HS-5 (cell line): ENCODE measurements around the gene HIPK2.
"Not testable (repeated sequence)": the region's sequence is repeated elsewhere in the genome, so short reads cannot be mapped to it uniquely, and the experiment has no call there.

Experiments
- DNase-seq: peaks from one replicate; pipeline ENCODE4 v3.0.0-alpha.2; 2012; ENCODE audit warnings: low read depth

Gene HIPK2

DNA sequence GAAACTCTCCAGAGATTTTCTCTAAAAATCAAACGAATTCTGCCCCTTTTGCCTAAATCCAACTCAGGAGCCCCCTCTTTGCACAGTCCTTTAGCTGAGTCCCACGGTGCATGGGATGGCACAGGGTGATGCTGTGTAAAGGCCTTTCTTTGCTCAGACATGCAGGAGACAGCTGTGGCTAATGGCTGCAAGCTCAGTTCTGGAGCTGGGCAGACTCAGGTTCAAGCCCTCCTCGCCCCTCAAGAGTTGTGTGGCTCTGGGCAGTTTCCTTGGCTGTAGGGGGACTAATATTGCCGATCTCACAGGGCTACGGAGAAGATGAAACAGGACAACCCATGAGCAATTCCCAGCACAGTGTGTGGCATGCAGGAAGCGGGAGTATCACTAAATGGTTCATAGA, 211.7 kb downstream of the HIPK2 start:
- DNase-seq, result no peak

DNA sequence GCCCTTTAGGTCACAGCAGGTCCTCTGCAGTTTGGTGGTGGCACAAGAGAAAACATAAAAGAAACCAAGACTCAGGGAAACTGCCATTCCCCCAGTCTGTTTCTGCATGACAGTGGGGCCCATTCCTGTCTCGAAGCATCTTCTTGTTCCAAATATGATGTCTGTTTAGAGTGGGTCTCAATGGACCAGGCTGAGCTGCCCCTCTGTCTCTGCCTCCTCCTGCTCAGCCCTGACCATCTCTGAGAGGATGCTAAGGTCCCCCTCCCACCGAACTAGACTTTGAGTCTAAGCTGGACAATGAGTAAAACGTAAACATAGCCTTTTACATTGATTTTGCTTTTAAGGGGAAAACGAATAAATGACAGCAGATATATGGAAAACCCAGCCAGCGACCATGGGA, 213.9 kb downstream of the HIPK2 start:
- no peak for DNase-seq

DNA sequence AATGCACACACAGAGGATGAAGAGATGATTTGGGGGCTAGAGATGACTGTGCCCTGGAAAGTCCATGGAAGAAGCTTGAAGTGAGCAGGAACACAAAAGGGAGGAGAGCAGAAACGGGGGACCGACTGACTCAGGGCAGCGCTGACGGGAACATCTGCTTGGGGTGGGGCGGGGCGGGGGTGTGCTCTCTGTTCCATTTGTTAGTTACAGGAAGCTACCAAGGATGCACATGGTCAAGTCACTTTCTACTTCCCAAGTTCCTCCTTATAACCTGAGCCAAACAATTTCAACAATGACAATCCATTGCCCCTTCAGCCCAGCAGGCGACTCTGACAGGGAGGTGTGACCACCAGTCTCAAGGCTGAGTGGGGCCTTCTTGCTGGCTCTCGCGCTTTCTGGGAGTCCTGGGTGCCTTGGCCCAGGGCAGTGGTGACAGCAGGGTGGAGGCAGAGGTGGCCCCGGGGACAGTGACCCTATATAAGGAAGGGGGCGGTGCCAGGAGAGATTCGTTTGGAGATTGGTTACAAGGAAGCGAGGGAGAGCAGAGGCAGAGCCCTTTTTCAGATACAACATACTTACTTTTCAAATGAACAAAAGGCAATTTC, 214.7 kb downstream of the HIPK2 start:
- no peak for DNase-seq

DNA sequence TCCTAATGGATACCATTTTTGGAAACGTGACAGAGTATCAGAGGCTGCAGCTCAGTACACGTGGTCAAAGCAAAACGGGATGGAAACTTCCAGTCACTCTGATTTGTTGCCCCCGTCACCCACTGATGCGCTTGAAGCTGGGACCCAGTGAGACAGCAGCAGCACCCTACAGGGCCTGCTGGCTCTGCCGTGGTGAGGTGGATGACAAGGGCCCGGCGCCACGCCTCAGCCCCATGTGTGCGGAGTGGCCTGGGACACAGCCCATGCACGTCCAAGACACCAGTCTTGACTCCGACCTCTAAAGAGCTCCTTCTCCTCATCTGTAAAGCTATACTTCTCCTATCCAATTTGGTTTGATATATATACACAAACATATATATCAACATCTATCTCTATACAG, 215.3 kb downstream of the HIPK2 start:
- no peak for DNase-seq

DNA sequence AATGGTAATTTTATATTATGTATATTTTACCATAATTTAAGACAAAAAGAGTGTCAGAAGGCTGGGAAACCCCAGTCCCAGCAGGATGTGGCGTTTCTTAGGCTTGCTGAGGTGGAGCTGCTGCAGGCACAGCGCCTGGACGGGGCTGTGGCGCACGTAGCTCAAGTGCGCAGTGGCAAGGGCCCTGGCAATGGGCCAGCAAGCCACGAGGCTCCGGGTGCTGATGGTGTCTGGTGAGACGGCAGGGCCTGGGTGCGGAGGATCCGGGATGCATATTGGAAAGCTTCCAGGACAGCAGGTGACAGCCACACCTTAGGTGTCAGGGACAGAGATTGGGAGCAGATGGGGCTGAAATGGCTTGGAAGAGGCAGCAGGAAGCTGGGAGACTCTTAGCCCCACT, 217.1 kb downstream of the HIPK2 start:
- DNase-seq, result no peak

DNA sequence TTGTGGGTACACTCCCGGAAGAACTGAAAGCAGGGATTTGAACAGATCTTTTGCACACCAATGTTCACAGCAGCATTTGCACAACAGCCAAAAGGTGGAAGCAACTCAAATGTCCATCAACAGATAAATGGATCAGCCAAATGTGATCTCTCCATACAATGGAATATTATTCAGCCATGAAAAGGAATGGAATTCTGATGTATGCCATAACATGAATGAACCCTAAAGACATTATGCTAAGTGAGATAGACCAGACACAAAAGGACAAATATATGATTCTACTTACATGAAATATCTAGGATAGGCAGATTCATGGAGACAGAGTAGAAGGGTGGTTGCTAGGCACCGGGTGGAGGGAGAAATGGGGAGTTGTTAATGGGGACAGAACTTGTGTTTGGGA, 217.6 kb downstream of the HIPK2 start:
- DNase-seq, result no peak

DNA sequence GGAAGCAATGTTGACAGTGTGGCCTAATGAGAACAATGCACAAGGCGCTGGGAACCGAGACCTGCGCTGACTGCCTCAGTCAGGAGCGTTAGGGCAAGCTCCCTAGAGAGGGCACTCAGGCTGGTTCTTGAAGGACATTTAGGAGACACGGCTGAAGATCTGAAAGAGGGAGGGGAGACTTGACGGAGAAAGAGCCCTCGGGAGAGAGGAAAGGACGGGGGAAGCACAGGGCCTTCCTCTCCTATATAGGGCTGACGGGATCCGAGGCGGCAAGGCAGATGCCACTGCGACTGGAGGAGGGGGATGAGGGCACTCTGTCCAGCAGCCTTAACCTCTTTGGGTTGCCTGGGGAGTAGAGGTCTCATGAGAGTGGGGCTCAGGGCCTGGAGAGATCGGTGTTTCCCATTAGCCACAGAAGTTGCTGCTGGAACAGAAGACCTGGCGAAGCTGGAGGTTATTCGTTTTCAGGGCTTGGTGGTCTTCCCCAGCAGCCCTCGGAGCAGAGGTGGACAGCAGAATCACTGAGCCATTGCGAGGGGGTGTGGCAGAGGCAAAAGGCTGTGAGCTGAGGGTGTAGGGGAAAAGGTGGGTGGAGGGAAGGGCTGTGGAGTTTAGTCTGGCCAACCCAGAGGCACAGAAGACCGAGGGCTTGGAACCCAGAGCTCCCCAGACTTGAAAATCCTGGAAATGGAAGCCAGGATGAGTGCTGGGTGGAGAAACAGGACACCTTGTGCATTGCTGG, 218.3 kb downstream of the HIPK2 start:
- no peak for DNase-seq

DNA sequence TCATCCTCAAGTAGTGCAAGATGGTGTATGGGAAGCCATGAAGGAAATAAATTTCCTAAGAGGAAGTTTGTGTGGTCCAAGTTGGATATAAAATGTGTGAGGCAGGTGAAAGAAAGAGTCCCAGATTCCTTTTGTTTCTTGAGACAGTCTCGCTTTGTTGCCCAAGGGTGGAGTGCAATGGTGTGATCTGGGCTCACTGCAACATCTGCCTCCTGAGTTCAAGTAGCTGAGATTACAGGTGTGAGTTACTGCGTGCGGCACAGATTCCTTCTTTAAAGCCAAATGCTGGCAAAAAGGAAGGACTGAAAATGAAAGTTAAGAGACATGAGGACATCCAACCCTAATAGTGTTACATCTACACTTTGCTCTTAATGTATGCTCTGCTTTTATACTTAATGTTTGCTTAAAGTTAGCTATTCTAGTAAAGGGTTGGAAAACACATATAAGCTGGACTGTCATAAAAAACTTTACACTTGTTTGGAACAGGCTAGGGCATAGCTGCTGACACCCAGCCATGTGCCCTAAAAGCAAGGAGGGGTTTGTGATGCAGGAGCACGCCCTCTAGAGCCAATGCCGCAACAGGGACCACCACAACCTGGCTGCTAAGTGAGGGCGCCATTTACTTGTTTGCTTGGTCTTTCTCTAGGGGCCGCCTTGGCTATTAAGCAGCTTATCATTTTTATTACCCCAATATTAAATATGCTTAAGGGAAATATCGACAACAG, 219.8 kb downstream of the HIPK2 start:
- no peak for DNase-seq

DNA sequence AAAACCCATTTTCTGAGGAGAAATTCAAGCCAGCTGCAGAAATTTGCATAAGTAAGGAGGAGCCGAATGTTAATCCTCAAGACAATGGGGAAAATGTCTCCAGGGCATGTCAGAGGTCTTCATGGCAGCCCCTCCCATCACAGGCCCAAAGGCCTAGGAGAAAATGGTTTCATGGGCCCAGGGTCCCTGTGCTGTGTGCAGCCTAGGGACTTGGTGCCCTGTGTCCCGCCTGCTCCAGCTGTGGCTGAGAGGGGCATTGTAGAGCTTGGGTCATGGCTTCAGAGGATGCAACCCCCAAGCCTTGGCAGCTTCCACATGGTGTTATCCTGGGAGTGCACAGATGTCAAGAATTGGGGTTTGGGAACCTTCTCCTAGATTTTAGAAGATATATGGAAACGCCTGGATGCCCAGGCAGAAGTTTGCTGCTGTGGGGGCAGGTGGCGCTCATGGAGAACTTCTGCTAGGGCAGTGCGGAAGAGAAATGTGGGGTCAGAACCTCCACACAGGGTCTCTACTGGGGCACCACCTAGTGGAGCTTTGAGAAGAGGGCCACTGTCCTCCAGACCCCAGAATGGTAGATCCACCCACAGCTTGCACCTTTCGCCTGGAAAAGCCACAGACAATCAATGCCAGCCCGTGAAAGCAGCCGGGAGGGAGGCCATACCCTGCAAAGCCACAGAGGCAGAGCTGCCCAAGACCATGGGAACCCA, 223.7 kb downstream of the HIPK2 start:
- not testable (repeated sequence) for DNase-seq

DNA sequence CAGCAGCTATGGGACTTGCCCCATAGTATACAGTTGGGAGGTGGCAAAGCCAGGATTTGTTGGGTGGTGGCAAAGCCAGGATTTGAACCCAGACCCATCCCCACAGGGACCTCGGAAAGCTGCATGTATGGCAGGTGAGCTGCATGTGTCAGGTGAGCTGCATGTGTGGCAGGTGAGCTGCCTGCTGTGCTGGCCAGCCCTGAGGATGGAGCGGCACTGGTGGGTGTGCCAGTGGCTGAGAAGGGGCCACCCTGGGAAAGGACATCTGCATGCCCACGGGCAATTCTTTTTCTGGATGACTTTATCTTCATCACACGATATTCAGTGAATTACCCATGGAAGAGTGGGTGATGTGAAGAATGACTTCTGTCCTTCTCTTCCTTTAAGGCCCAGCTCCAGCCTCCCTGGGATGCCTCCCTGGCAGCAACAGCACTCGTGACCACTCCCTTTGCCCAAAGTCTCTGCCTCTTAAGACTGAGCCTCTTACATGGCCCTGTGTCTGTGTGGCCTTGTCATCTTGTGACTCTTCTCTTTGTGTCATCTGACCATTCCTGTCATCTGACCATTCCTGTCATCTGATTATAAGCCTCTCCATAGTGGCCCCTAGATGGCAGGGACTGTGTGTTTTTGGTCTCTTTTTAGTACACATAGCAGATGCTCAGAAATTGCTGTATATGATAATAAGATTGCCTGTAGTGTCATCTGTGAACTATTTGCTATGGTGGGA, 229.3 kb downstream of the HIPK2 start:
- DNase-seq, result no peak

DNA sequence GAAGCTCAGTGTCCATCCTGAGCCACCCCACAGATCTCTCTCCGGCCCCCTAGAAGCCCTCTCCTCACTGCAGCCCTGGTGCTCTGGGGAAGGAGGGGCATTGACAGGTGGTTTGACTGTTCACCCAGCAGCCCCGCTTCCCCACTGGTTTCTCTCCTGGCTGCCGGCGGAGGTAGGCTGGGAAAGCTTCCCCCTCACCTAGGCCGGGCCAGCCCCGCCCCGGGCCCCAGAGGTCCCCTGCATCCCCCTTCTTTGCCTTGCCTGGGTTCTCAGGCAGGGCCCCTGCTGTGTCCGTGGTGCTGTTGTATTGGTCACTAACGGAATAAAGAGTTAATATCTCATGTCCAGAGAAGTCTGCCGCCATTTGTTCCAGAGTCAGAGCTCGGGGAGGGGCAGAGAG, 233.2 kb downstream of the HIPK2 start:
- no peak for DNase-seq

DNA sequence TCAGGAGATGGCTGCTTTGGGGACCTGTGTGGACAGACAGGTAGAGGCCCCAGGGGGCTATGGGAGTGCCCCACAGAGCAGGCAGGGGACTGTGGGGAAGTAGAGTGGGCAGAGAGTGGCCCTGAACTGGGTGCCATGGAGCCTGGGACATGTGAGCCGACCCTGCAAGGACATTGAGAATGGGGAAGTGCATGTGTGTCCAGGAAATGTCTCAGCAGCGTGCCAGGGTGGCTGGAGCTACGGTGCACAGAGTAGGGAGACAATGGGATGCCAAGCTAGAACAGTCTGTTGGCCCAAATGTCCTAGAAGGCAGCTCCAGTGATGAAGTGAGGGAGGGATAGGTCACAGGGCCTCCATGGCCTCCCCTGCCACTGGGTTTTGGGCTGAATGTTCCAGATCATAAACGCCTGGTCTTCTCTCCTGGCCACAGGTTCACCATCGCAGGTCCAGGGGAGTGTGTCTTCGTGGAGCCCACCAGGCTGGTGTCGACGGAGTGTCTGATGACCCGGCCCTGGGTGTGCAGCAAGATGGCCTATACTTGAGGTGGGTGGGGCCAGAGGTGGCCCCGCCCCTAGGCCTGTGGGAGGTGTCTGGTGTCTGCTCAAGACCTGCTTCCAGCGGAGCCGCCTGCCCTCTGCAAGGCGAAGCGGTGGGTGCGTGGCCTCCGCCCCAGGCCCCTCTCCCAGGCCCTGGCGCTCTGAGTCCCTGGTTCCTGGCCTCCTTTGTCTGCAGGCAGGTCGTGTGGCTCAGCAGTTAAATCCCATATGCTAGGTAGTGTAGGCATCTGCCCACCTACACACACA, 233.8 kb downstream of the HIPK2 start:
- no peak for DNase-seq

DNA sequence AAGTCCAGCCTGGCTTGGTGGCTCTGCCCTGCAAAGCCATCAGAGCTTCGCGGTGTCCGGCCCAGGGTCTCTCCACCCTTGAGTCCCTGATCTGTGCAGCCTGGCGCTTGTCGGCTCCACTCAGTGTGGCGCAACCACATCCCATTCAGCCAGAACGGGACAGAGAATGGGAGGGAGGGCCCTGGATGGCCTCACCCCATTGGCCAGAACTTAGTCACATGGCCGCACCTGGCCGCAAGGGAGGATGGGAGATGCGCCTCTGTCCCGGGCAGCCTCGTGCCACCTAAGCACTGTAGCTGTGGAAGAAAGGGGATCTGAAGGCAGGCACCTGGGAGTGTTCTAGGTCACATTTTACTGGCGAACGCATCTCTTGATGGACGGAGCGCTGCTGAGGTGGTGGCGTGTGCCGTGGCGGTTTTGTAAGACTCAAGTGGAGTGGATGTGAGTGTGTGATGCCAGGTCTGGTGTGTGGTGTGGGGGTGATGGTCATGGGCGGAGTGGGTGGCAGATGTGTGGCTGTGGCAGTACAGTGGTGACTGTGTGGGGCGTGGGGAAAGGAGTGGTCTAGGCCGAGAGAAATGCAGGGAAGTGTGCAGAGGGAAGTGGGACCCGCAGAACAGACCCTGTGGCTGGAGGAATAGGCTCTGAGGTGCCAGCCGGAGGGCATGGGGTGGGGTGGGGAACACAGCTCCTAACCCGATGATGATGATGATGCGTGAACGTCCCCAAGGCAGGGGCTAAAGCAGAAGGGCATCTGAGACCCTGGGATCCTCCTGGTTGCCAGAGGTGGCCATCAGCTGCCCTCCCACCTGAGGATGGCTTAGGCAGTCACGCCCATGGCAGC, 235.3 kb downstream of the HIPK2 start:
- no peak for DNase-seq

DNA sequence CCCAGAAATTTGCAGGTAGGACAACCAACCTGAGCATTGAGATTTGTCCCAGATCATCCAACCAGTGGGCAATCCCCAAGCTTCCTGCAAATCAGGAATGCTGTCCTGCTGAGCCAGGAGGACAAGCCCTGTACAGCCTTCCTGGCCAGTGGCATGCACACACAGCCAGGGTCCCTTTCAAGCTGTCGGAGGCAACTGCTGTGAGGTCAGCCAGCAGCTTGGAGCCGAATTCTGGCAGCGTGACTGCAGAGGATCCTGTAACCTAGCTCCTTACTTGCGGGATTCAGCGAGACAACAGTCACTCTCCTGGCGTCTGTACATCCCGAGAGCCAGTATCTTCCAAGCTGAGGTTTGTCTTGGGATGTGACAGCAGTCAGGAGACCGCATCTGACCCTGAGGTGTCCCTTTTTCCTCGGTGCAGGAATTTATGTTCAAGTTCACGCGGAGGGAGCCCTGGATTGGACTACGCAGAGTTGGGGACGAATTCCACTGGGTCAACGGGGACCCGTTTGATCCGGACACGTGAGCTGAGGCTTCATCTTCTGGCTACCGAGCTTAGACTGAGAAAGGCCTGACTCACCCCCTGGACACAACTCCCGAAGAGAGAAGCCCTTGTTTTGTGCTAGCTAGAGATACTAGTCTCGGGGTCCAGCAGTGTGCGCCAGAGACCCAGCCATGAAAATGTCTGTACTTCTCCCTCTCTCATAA, 236.0 kb downstream of the HIPK2 start:
- DNase-seq, result no peak

DNA sequence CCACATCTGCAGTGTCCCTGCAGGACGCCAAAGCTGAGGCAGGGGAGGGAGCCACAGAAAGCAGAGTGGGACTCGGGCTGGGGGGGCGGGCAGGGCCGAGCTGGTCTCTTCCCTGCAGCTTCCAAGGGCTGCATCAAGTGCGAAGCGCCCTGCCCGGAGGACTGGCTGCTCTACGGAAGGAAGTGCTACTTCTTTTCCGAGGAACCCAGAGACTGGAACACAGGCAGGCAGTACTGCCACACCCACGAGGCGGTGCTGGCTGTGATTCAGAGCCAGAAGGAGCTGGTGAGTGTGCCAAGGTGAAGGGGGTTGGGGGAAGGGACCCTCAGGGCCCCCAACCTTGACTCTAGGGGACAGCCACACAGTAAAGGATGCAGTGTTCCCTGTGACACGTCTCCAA, 237.6 kb downstream of the HIPK2 start:
- no peak for DNase-seq

DNA sequence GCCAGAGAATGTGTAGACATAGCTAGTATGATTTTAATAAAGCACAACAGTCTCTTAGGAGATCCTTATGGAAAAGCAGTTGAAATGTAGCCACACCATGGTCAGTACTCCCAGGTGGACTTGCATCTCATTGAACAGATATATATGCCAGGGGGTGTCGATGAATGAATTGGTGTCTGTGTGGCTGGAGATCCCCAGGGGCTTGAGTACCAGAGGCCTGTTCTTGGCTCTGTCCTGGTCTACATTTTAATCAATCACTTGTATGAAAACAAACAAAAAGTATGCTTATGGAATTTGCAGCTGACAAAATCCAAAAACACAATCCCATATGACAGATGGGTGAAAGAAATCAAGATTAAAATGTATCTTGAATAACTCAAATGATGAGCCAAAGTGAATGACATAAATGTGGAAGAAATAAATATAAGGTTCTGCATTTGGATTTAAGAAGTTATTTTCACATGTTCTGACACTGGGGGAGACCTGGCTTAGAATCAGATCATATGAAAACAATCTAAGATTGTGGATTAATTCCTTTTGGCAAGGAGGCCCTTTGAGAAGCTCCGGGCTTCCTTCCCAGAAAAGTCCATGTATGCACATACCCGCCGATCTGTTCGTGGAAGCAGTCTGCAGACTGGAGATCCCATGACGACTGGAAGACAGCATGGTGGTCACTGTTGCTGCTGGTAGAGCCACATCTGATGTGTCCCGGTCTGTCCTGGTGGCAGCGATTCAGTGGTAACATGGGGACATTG, 238.7 kb downstream of the HIPK2 start:
- no peak for DNase-seq

DNA sequence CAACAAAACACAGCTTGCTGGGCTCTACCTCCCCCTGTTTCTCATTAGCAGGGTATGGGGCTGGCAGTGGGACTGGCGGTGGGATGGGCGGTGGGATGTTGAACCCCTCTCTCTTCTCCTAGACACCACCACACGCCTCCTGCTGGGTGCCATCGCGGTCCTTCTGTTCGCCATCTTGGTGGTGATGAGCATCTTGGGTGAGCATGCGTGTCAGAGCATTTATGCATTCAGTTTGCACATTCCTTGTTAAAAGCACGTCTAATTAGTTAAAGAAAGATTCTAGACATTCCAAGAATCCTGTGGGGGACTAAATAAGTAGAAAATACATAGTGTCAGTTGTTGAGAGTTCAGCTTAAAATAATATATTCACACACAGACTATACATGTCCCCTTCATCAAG, 241.6 kb downstream of the HIPK2 start:
- DNase-seq, result no peak

DNA sequence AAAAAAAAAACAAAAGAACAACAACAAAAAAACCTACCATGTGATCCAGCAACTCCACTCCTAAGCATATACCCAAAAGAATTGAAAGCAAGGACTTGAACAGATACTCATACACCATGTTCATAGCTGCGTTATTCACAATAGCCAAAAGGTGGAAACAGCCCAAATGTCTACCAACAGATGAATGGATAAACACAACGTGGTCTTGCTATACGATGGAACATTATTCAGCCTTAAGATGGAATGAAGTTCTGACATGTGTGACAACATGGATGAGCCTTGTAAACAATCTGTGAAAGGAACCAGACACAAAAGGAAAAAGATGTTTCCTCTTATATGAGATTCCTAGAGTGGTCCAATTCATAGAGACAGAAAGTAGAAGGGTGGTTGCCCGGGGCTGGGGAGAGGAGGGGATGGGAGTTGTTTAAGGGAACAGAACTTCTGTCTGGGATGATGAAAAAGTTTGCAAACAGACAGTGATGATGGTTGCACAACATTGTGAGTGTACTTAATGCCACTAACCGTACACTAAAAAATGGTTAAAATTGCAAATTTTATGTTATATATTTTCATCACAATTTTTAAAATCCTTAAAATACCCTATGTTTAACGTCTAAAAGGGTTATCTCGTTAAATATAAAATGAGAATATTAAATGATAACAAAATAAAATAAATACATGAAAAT, 242.7 kb downstream of the HIPK2 start:
- no peak for DNase-seq
